Left lung (tissue), 10 donors: ENCODE measurements around the gene ISL2. TPM values are rescaled to one million over a fixed set of nuclear protein-coding genes. Genes with fewer than 3 reads are reported as not detected.

ENCODE experiments used
- ATAC-seq: fragments of 200-7000 bp; cut with Tn5 transposase; one replicate; pipeline ENCODE4 v1.9.1; 2020; ENCODE audit warnings: moderate library complexity
- DNase-seq, 4 donors: peaks; one replicate each; pipeline ENCODE4 v3.0.0-alpha.2; 2013 to 2020
- H3K27ac ChIP-seq, 2 donors: fragments of 200-600 bp; sonication (generic) in 1 of 2; one replicate each; pipeline versions ENCODE4 v1.5.0 to v1.8.0; 2020 to 2021
- H3K27me3 ChIP-seq, 2 donors: fragments of 200-600 bp; sonication (generic) in 1 of 2; one replicate each; pipeline versions ENCODE4 v1.5.0 to v1.8.0; 2020 to 2021
- H3K36me3 ChIP-seq, 2 donors: fragments of 200-600 bp; sonication (generic) in 1 of 2; one replicate each; pipeline versions ENCODE4 v1.5.0 to v1.8.0; 2020 to 2021
- H3K4me1 ChIP-seq, 2 donors: fragments of 200-600 bp; one replicate each; pipeline ENCODE4 v1.8.0; 2021
- H3K4me3 ChIP-seq, 2 donors: fragments of 200-600 bp; sonication (generic) in 1 of 2; one replicate each; pipeline versions ENCODE4 v1.5.0 to v1.8.0; 2020 to 2021; ENCODE audit warnings: mild to moderate bottlenecking in 1 of 2
- H3K9me3 ChIP-seq, 2 donors: fragments of 200-600 bp; sonication (generic) in 1 of 2; one replicate each; pipeline versions ENCODE4 v1.5.0 to v1.8.0; 2020 to 2021
- CTCF ChIP-seq, 2 donors: fragments of 200-600 bp; sonication (generic) in 1 of 2; IDR thresholded peaks; one replicate each; pipeline versions ENCODE4 v1.5.0 to v1.8.0; 2021; ENCODE audit warnings: antibody characterized with exemption in 2 of 2
- intact Hi-C, 2 donors: fragments of 100-400 bp; cut with DNase I; formaldehyde crosslinking; loops; one replicate each; pipeline versions ENCODE4 v1.11.2 to v1.14.2; 2022
- polyA plus RNA-seq, 6 donors: library from polyadenylated mRNA; unstranded; fragments of 120-200 nt; gene quantifications; one replicate each; pipeline ENCODE4 v1.2.1, GENCODE V29; 2013; ENCODE audit not compliant: insufficient read length in 6 of 6
- total RNA-seq, 2 donors: library from RNA; stranded (reverse); fragmentation: NEBNext Ultra II Directional; extraction: Animal tissue kit (Norgen Biotek cat#: 25700); gene quantifications; one replicate each; pipeline ENCODE4 v1.2.1, GENCODE V29; 2021
- donor health status: DM: no; HTN: yes; CAD: no.
- donor health status: DM: no; HTN: no; CAD: no.

ISL2 gene
- total and polyA plus RNA-seq, 8 donors, result 0.11 to 0.39 (median 0.16) TPM; not detected in 4

DNA sequence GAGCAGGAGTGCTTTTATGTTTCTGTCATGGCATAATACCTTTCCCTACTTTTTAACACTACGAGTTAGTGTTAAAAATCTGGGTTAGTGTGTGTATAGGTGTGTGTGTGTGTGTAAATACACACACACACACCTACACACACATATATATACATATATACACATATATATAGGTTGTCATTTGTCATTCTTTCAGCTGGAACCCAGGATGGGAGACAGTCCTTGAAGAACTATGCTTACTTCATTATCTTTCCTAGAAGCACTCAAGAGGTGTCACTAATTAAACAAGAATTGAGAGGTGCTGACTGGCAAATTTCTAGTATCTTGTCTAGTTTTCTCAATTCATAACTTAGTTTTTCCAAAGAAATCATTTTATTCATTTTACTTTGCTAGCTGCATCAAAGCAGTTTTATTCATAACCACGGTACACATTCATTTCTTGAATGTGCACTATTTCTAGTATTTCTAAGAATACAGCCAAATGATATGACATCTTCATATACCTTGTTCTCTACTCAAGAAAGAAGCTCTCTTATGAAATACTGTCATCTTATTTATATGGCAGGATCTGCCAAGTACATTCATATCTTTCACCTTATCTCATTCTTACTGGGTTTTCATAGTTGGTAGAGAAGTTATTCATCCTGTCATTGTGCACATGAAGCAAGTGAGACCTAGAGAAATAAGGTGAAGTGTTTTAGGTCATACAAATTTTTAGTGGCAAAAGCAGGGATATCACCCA lies 46.6 kb downstream of the ISL2 start:
- no peak for ATAC-seq
- no peak for TF ChIP-seq CTCF (IDR thresholded peaks at IDR 0.05)
- DNase-seq, result no peak
- intact Hi-C loops, result no loop called here
- Histone ChIP-seq H3K9me3 (no peaks in the 10 kb centered on the region), H3K36me3 (no peaks in the 10 kb centered on the region), H3K4me3 (no peak overlapping the region), H3K27me3 (no peaks in the 10 kb centered on the region), H3K4me1 (no peaks in the 10 kb centered on the region), H3K27ac (no peak overlapping the region)

DNA sequence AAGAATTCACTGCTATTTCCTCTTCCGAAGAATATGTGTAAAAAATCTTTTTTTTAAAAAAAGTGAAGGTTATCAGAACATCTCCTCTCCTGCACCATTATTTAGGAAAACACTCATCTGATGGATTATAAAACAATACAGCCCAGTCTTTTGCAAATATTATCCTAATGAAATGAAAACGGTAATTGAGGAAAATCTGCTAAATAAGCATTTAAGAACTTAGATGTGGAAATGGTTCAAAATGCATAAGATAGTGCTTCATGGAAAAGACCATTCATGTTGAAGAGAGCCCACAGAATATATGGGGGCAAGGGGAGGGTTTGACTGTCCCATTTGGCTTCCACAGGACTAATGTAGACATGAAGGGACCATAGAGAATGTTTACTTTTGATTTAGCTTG lies 47.8 kb downstream of the ISL2 start:
- Histone ChIP-seq H3K27ac (no peak overlapping the region), H3K36me3 (no peaks in the 10 kb centered on the region), H3K27me3 (no peaks in the 10 kb centered on the region), H3K4me3 (no peak overlapping the region), H3K9me3 (no peaks in the 10 kb centered on the region), H3K4me1 (no peaks in the 10 kb centered on the region)
- no peak for ATAC-seq
- no peak for TF ChIP-seq CTCF (IDR thresholded peaks at IDR 0.05)
- no peak for DNase-seq
- intact Hi-C loops, result no loop called here

- Histone ChIP-seq H3K4me1 (no peaks in the 10 kb centered on the region), H3K9me3 (no peaks in the 10 kb centered on the region), H3K4me3 (no peak overlapping the region), H3K27me3 (no peaks in the 10 kb centered on the region), H3K36me3 (no peaks in the 10 kb centered on the region), H3K27ac (no peak overlapping the region)
- TF ChIP-seq CTCF (IDR thresholded peaks at IDR 0.05), result no peak
- ATAC-seq (no peak), DNase-seq (no peak)
- intact Hi-C loops, result no loop called here
These were observed 49.6 kb downstream of the ISL2 start for GRCh38 chr15:76386178-76386577.

GRCh38 chr15:76386926-76387325 lies 50.4 kb downstream of the ISL2 start:
- Histone ChIP-seq H3K9me3 (no peaks in the 10 kb centered on the region), H3K36me3 (no peaks in the 10 kb centered on the region), H3K4me1 (no peaks in the 10 kb centered on the region), H3K4me3 (no peak overlapping the region), H3K27me3 (no peaks in the 10 kb centered on the region), H3K27ac (no peak overlapping the region)
- intact Hi-C loops, result no loop called here
- ATAC-seq (no peak), DNase-seq (no peak)
- TF ChIP-seq CTCF (IDR thresholded peaks at IDR 0.05), result no peak

DNA sequence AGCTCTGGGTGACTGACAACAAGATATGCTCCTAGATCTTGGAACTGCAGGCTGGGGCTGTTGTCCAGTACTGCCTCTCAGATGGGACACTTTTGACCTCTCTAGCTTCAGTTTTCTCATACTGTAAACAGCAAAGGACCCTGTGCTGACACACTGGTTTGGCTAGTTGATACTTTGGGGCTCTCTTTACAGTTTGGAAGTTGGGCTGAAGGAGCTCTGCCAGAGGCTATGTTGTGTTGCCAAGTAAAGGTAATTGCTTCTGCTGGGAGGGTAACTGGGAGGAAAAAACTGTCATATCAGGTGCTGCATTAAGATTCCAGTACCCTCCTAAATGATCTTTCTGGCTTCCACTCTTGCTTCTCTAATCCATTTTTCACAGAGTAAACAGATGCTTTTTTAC lies 54.0 kb downstream of the ISL2 start:
- no peak overlapping the region for H3K4me3 ChIP-seq
- no peaks in the 10 kb centered on the region for H3K27me3 ChIP-seq
- H3K4me1 ChIP-seq, result no peaks in the 10 kb centered on the region
- intact Hi-C loops, result no loop called here
- TF ChIP-seq CTCF (IDR thresholded peaks at IDR 0.05), result no peak
- no peak overlapping the region for H3K27ac ChIP-seq
- ATAC-seq (no peak), DNase-seq (no peak)
- H3K36me3 ChIP-seq, result no peaks in the 10 kb centered on the region
- H3K9me3 ChIP-seq, result no peaks in the 10 kb centered on the region
